Measurements from ENCODE around the gene FAM151A. TPM values are rescaled to one million over a fixed set of nuclear protein-coding genes. Genes with fewer than 3 reads are reported as not detected.
"Not testable (repeated sequence)": the region's sequence is repeated elsewhere in the genome, so short reads cannot be mapped to it uniquely, and the experiment has no call there.

Gene FAM151A
- total RNA-seq, 1 donor from 2014 or later: not detected

GRCh38 chr1:54645806-54646676, 22.7 kb upstream of the FAM151A start:
- H3K27ac Mint-ChIP-seq (ENCODE audit: unreplicated experiment): no peak overlapping the region
- no peak overlapping the region for H3K4me3 Mint-ChIP-seq (ENCODE audit: unreplicated experiment)
- no peaks in the 10 kb centered on the region for H3K4me1 Mint-ChIP-seq (ENCODE audit: low read depth, unreplicated experiment)
- peaks cover 1% of the 10 kb centered on the region for H3K9me3 Mint-ChIP-seq (ENCODE audit: unreplicated experiment)
- no peak for DNase-seq
- no peaks in the 10 kb centered on the region for H3K27me3 Mint-ChIP-seq (ENCODE audit: unreplicated experiment)
- peaks cover 12% of the 10 kb centered on the region for H3K36me3 Mint-ChIP-seq (ENCODE audit: unreplicated experiment)
- TF ChIP-seq, protein P1, sequence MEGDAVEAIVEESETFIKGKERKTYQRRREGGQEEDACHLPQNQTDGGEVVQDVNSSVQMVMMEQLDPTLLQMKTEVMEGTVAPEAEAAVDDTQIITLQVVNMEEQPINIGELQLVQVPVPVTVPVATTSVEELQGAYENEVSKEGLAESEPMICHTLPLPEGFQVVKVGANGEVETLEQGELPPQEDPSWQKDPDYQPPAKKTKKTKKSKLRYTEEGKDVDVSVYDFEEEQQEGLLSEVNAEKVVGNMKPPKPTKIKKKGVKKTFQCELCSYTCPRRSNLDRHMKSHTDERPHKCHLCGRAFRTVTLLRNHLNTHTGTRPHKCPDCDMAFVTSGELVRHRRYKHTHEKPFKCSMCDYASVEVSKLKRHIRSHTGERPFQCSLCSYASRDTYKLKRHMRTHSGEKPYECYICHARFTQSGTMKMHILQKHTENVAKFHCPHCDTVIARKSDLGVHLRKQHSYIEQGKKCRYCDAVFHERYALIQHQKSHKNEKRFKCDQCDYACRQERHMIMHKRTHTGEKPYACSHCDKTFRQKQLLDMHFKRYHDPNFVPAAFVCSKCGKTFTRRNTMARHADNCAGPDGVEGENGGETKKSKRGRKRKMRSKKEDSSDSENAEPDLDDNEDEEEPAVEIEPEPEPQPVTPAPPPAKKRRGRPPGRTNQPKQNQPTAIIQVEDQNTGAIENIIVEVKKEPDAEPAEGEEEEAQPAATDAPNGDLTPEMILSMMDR (IDR thresholded peaks at IDR 0.05; ENCODE audit: partially characterized antibody, unreplicated experiment): no peak

GRCh38 chr1:54643736-54644135, 20.4 kb upstream of the FAM151A start:
- no peaks in the 10 kb centered on the region for H3K27me3 Mint-ChIP-seq (ENCODE audit: unreplicated experiment)
- TF ChIP-seq, protein P1 (IDR thresholded peaks at IDR 0.05; ENCODE audit: partially characterized antibody, unreplicated experiment): no peak
- peaks cover 11% of the 10 kb centered on the region for H3K36me3 Mint-ChIP-seq (ENCODE audit: unreplicated experiment)
- H3K9me3 Mint-ChIP-seq (ENCODE audit: unreplicated experiment): no peaks in the 10 kb centered on the region
- no peak overlapping the region for H3K4me3 Mint-ChIP-seq (ENCODE audit: unreplicated experiment)
- H3K4me1 Mint-ChIP-seq (ENCODE audit: low read depth, unreplicated experiment): no peaks in the 10 kb centered on the region
- DNase-seq: no peak
- no peak overlapping the region for H3K27ac Mint-ChIP-seq (ENCODE audit: unreplicated experiment)

DNA sequence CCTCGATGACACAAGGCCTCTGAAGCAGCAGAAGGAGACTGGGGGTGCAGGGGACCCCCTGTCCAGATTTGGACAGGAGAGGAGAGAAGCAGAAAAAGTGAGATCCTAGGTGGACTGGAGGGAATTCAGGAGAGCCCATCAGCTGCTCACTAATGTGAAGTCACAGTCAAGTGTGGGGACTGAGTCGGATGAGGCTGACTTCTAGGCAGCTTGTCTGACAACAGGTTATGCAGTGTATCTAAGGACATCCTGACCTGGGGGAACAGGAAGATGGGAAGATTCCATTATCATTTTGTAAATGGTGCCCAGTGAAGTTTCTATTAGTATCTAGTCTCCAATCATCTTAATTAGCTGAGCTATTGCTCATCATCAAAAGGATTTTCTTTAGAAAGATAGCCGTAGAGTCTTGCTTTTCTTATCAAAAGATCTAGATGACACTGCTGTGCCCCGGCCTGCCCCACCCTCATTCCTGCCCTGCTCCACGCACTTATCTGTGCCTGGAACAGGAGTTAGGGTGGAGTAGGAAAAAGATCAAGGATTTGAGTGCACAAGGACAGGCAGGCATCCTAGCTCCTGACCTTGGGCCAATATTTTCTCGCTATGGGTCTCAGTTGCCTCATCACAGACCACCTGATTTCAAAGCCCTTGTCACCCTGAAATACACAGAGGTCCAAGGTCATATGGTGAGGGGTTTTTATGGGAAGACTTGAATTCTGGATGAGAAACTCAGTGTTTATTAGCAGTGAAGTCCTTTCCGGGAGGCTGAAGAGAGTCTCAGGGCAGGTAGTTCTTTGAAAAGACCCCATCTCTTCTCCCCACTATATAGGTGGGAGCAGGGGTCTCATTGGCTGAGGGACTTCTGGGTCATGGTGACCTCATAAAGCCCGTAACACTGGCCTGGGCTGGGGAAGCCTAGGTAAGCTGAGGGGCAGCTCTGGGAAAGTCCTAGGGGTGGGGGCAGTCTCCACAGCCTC, 17.8 kb upstream of the FAM151A start, which contains the start of gene MROH7:
TSS of gene MROH7 (plus strand) at position 924 of the 974 bp plus-strand sequence. CDS start 11,141 bp downstream, outside the sequence.
- Mint-ChIP-seq H3K27me3 (ENCODE audit: unreplicated experiment) (no peaks in the 10 kb centered on the region), H3K27ac (ENCODE audit: unreplicated experiment) (no peak within 1 kb of the TSS), H3K9me3 (ENCODE audit: unreplicated experiment) (no peaks in the 10 kb centered on the region), H3K4me1 (ENCODE audit: low read depth, unreplicated experiment) (no peaks in the 10 kb centered on the region), H3K36me3 (ENCODE audit: unreplicated experiment) (peaks cover 7% of the 10 kb centered on the region), H3K4me3 (ENCODE audit: unreplicated experiment) (no peak within 1 kb of the TSS)
- no peak for DNase-seq
- TF ChIP-seq, protein P1 (IDR thresholded peaks at IDR 0.05; ENCODE audit: partially characterized antibody, unreplicated experiment): no peak

DNA sequence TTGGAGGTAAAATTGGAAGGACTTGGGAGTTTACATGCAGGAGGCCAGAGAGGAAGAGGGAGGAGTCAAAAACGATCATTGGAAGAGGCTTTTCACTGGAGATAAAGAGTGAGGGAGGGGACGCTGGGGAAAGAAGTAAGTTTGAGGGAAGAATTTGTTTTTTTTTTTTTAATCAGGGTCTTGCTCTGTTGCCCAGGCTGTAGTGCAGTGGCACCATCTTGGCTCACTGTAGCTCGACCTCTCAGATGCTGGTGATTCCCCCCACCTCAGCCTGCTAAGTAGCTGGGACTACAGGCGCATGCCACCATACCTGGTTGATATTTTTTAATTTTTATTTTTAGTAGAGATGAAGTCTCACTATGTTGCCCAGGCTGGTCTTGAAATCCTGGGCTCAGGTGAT, 17.0 kb upstream of the FAM151A start:
- DNase-seq: no peak
- Mint-ChIP-seq H3K4me1 (ENCODE audit: low read depth, unreplicated experiment) (no peaks in the 10 kb centered on the region), H3K36me3 (ENCODE audit: unreplicated experiment) (peaks cover 7% of the 10 kb centered on the region), H3K27me3 (ENCODE audit: unreplicated experiment) (no peaks in the 10 kb centered on the region), H3K27ac (ENCODE audit: unreplicated experiment) (no peak overlapping the region), H3K9me3 (ENCODE audit: unreplicated experiment) (no peaks in the 10 kb centered on the region), H3K4me3 (ENCODE audit: unreplicated experiment) (no peak overlapping the region)
- TF ChIP-seq, protein P1 (IDR thresholded peaks at IDR 0.05; ENCODE audit: partially characterized antibody, unreplicated experiment): no peak

- not testable (repeated sequence) for H3K9me3 Mint-ChIP-seq (ENCODE audit: unreplicated experiment); DNase-seq; H3K4me1 Mint-ChIP-seq (ENCODE audit: low read depth, unreplicated experiment); H3K4me3 Mint-ChIP-seq (ENCODE audit: unreplicated experiment); H3K36me3 Mint-ChIP-seq (ENCODE audit: unreplicated experiment); H3K27ac Mint-ChIP-seq (ENCODE audit: unreplicated experiment); H3K27me3 Mint-ChIP-seq (ENCODE audit: unreplicated experiment)
Measured at GRCh38 chr1:54636461-54637446, 13.4 kb upstream of the FAM151A start.

GRCh38 chr1:54635804-54636203, 12.5 kb upstream of the FAM151A start:
- not testable (repeated sequence) for H3K4me1 Mint-ChIP-seq (ENCODE audit: low read depth, unreplicated experiment); H3K4me3 Mint-ChIP-seq (ENCODE audit: unreplicated experiment); H3K27ac Mint-ChIP-seq (ENCODE audit: unreplicated experiment); H3K9me3 Mint-ChIP-seq (ENCODE audit: unreplicated experiment); H3K36me3 Mint-ChIP-seq (ENCODE audit: unreplicated experiment); H3K27me3 Mint-ChIP-seq (ENCODE audit: unreplicated experiment); DNase-seq
